ENCODE results near the gene ODF2. TPM values are rescaled to one million over a fixed set of nuclear protein-coding genes. Genes with fewer than 3 reads are reported as not detected.
A peak's percentile ranks its signal among the peaks of the same experiment; 100 is the strongest.

The ODF2 gene
- total and polyA plus RNA-seq, 2 donors (not counting 3 experiments of a cell fraction or from before 2014, with no cell fraction given) = 16.7 to 49.5 TPM

DNA sequence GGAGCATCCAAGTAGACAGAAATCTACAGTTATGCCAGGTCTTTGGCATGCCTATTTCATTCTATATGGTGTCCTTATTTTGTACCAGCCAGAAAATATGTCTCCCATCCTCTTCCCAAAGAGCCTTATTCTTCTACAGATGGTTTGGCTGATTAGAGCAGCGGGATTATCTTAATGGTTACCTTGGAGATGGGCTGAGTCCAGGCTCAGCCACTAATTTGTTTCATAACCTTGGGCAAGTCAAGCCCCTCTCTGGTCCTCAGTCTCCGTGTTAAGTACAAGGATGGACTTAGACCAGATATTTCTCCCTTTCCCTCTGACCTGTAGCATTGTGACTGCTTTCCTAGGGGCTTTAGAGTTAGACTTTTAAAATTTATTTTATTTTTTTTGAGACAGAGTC, 37.6 kb downstream of the ODF2 start:
- H3K79me2 ChIP-seq (ENCODE audit: control insufficient read depth, insufficient read depth, low read length) = no peaks in the 10 kb centered on the region
- H3K4me3 ChIP-seq (replicated peaks in 1 of 3; ENCODE audit: insufficient read depth in 1 of 3, low read depth in 1 of 3, low read length in 3 of 3) = no peak overlapping the region
- H4K20me1 ChIP-seq (replicated peaks; ENCODE audit: control insufficient read depth, extremely low read depth, insufficient read depth, low read length) = no peaks in the 10 kb centered on the region
- TF ChIP-seq MYC (IDR thresholded peaks at IDR 0.05; ENCODE audit: low read depth, low read length) = no peak
- TF ChIP-seq POLR2AphosphoS5 (IDR thresholded peaks at IDR 0.05; ENCODE audit: insufficient read depth, low read depth, low read length) = no peak
- no peak for TF ChIP-seq JUN (IDR thresholded peaks at IDR 0.05; ENCODE audit: borderline replicate concordance, insufficient read depth, insufficient read length, low read depth)
- TF ChIP-seq GATA2 (IDR thresholded peaks at IDR 0.05; ENCODE audit: insufficient read depth, insufficient read length, low read depth, low read length) = no peak
- TF ChIP-seq EZH2 (IDR thresholded peaks at IDR 0.05; ENCODE audit: borderline replicate concordance, low read depth, low read length, severe bottlenecking) = no peak
- TF ChIP-seq FOS (IDR thresholded peaks at IDR 0.05; ENCODE audit: borderline replicate concordance, insufficient read depth, low read length) = no peak
- no peaks in the 10 kb centered on the region for H3K9me3 ChIP-seq (replicated peaks; ENCODE audit: control insufficient read depth, insufficient read depth, low read length)
- CTCF ChIA-PET = interaction anchor here (1.9 to 2.7 kb wide), 3 partner anchors 11 to 65 kb away, joined by 6 to 19 read pairs (median 12); partner anchors contain the start of gene GLE1
- intact Hi-C loops (cut with micrococcal nuclease) = no loop called here
- H3K9ac ChIP-seq (replicated peaks; ENCODE audit: extremely low read depth, insufficient read depth, low read length) = no peak overlapping the region
- no peaks in the 10 kb centered on the region for H3K27me3 ChIP-seq (ENCODE audit: control insufficient read depth in 2 of 2, insufficient read depth in 2 of 2, low read length in 2 of 2)
- H3K27ac ChIP-seq (ENCODE audit: insufficient read depth, low read depth, low read length) = peak overlapping the region; percentile 64
- dilution Hi-C loops (cut with MboI; ENCODE audit: extremely low pct_ligation_motif_present, low sequenced_read_pairs) = no loop called here
- FAIRE-seq (no peak), DNase-seq (ENCODE audit: low read depth, low spot score) (no peak)
- H2AFZ ChIP-seq (ENCODE audit: low read depth, low read length) = no peak overlapping the region
- peaks cover 3 to 16% of the 10 kb centered on the region in 2 experiments for H3K36me3 ChIP-seq (ENCODE audit: control insufficient read depth in 2 of 2, extremely low read depth in 1 of 2, insufficient read depth in 2 of 2, low read length in 2 of 2)
- H3K9me1 ChIP-seq (replicated peaks; ENCODE audit: control insufficient read depth, extremely low read depth, insufficient read depth, low read length) = no peaks in the 10 kb centered on the region
- no peak overlapping the region for H3K4me2 ChIP-seq (ENCODE audit: insufficient read depth, low read length)
- peaks cover 26% of the 10 kb centered on the region for H3K4me1 ChIP-seq (ENCODE audit: control insufficient read depth, extremely low read depth, insufficient read depth, low read length)
- BruUV-seq (replicated peaks) = no TSS peak
- POLR2A ChIA-PET = no interaction called here

DNA sequence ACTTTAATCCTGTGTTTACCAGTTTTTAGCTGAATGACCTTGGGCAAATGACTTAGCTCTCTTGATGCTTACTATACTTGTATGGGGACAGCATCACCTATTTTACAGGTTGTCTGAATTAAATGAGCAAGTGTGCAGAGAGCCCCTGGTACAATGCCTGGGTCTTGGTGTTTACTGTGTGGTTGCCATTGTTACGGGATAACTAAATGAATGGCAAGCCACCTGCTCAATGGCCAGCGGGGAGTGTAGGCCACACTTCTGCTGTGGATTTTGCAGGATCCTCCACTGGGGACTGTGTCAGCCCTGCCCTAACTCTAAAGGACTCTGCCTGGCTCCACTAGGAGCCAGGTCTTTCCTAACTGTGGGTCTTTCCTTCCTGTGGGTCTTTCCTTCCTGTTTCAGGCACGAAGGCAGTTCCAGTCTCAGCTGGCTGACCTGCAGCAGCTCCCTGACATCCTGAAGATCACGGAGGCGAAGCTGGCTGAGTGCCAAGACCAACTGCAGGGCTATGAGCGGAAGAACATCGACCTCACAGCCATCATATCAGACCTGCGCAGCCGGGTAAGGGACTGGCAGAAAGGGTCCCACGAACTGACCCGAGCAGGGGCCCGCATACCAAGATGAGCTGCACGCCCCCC, 38.4 kb downstream of the ODF2 start:
- dilution Hi-C loops (cut with MboI; ENCODE audit: extremely low pct_ligation_motif_present, low sequenced_read_pairs) = no loop called here
- FAIRE-seq = peak; percentile 98
- BruUV-seq (replicated peaks) = no TSS peak
- Histone ChIP-seq H3K79me2 (ENCODE audit: control insufficient read depth, insufficient read depth, low read length) (no peaks in the 10 kb centered on the region), H2AFZ (ENCODE audit: low read depth, low read length) (no peak overlapping the region), H3K27me3 (ENCODE audit: control insufficient read depth in 2 of 2, insufficient read depth in 2 of 2, low read length in 2 of 2) (no peaks in the 10 kb centered on the region), H4K20me1 (replicated peaks; ENCODE audit: control insufficient read depth, extremely low read depth, insufficient read depth, low read length) (no peaks in the 10 kb centered on the region), H3K27ac (ENCODE audit: insufficient read depth, low read depth, low read length) (peak overlapping the region; percentile 64), H3K9me3 (replicated peaks; ENCODE audit: control insufficient read depth, insufficient read depth, low read length) (no peaks in the 10 kb centered on the region), H3K9ac (replicated peaks; ENCODE audit: extremely low read depth, insufficient read depth, low read length) (no peak overlapping the region), H3K4me2 (ENCODE audit: insufficient read depth, low read length) (peak overlapping the region; percentile 30), H3K4me1 (ENCODE audit: control insufficient read depth, extremely low read depth, insufficient read depth, low read length) (peaks cover 26% of the 10 kb centered on the region), H3K9me1 (replicated peaks; ENCODE audit: control insufficient read depth, extremely low read depth, insufficient read depth, low read length) (no peaks in the 10 kb centered on the region), H3K36me3 (ENCODE audit: control insufficient read depth in 2 of 2, extremely low read depth in 1 of 2, insufficient read depth in 2 of 2, low read length in 2 of 2) (peaks cover 3 to 22% of the 10 kb centered on the region in 2 experiments), H3K4me3 (replicated peaks in 1 of 3; ENCODE audit: insufficient read depth in 1 of 3, low read depth in 1 of 3, low read length in 3 of 3) (no peak overlapping the region)
- intact Hi-C loops (cut with micrococcal nuclease) = loop anchor here (1.0 to 2.0 kb wide), 4 partner anchors 10 to 65 kb away; partner anchors contain the start of genes GLE1 and ODF2
- ChIA-PET CTCF (interaction anchor here (0.8 to 2.7 kb wide), 7 partner anchors 10 to 132 kb away, joined by 3 to 19 read pairs (median 6); partner anchors contain the start of gene GLE1), POLR2A (interaction anchor here (1.2 to 1.9 kb wide), 3 partner anchors 10 to 60 kb away, joined by 4 to 8 read pairs (median 6); partner anchors contain the start of gene SPTAN1)
- TF ChIP-seq POLR2A (IDR thresholded peaks at IDR 0.05; ENCODE audit: low read depth, low read length) (peak; percentile 33), POLR2AphosphoS5 (IDR thresholded peaks at IDR 0.05; ENCODE audit: insufficient read depth, low read depth, low read length) (peak; percentile 80), JUN (IDR thresholded peaks at IDR 0.05; ENCODE audit: borderline replicate concordance, insufficient read depth, insufficient read length, low read depth) (no peak), GATA2 (IDR thresholded peaks at IDR 0.05; ENCODE audit: insufficient read depth, insufficient read length, low read depth, low read length) (peak; percentile 71)
- DNase-seq (ENCODE audit: low read depth, low spot score) = peak; percentile 92
